Measurements from ENCODE around the gene NCS1. TPM values are rescaled to one million over a fixed set of nuclear protein-coding genes. Genes with fewer than 3 reads are reported as not detected.

NCS1 gene
- total RNA-seq, 1 experiment from 2014 or later: 68.7 TPM

GRCh38 chr9:130198501-130199179 is 26.4 kb downstream of the NCS1 start:
- H3K27ac ChIP-seq (ENCODE audit: low read depth, low read length): no peak overlapping the region

More at GRCh38 chr9:130198501-130199179, 26.4 kb downstream of the NCS1 start:
- RAD21 ChIA-PET (ENCODE audit: low non-redundant PET in 1 of 2, low total read pairs in 2 of 2, uncharacterized antibody in 2 of 2, unreplicated experiment in 2 of 2): no interaction called here
- Histone ChIP-seq H4K20me1 (ENCODE audit: insufficient read depth) (no peaks in the 10 kb centered on the region; the same call in 1 of the 2 replicates), H3K4me3 (replicated peaks in 1 of 2; ENCODE audit: low read depth in 1 of 2, low read length in 2 of 2) (no peak overlapping the region), H3K4me1 (ENCODE audit: control insufficient read depth in 1 of 2, insufficient read depth in 2 of 2, low read length in 2 of 2) (no peaks in the 10 kb centered on the region), H3K9ac (ENCODE audit: low read length) (no peak overlapping the region), H2AFZ (ENCODE audit: low read depth, low read length, poor library complexity, severe bottlenecking) (no peak overlapping the region), H3K36me3 (ENCODE audit: control insufficient read depth in 1 of 2, insufficient read depth in 2 of 2, low read length in 2 of 2) (no peaks in the 10 kb centered on the region), H3K27me3 (ENCODE audit: insufficient read depth, low read length) (no peaks in the 10 kb centered on the region), H3K79me2 (ENCODE audit: insufficient read depth, low read length) (peaks cover 67% of the 10 kb centered on the region), H3K4me2 (ENCODE audit: low read length) (no peak overlapping the region), H3K9me3 (ENCODE audit: control insufficient read depth in 1 of 2, insufficient read depth in 1 of 2, low read depth in 1 of 2, low read length in 2 of 2) (no peaks in the 10 kb centered on the region), H3K9me2 (ENCODE audit: insufficient read depth) (no peaks in the 10 kb centered on the region)
- no peak for ATAC-seq
- intact Hi-C loops (cut with micrococcal nuclease): no loop called here
- CTCF ChIA-PET: no interaction called here
- POLR2A ChIA-PET: no interaction called here
- DNase-seq (ENCODE audit: low read depth, low spot score): no peak
- TF ChIP-seq JUND (IDR thresholded peaks at IDR 0.05) (no peak), ZBTB33 (IDR thresholded peaks at IDR 0.05; ENCODE audit: extremely low read depth, insufficient replicate concordance, low read length) (no peak), EGR1 (IDR thresholded peaks at IDR 0.05; ENCODE audit: low read depth) (no peak), ZFX (IDR thresholded peaks at IDR 0.05) (no peak), CTCF (IDR thresholded peaks at IDR 0.05 in 2 of 3, conservative IDR thresholded peaks at IDR 0.05 in 1 of 3; ENCODE audit: borderline replicate concordance in 1 of 3, insufficient read depth in 1 of 3, low read depth in 2 of 3, low read length in 2 of 3) (no peak), REST (IDR thresholded peaks at IDR 0.05; ENCODE audit: low read depth) (no peak), ZNF274 (IDR thresholded peaks at IDR 0.05; ENCODE audit: low read depth, low read length) (no peak), POLR2A (IDR thresholded peaks at IDR 0.05; ENCODE audit: borderline replicate concordance, extremely low read depth, insufficient read depth, insufficient read length) (no peak), TCF7L2 (IDR thresholded peaks at IDR 0.05; ENCODE audit: borderline replicate concordance, extremely low read depth, insufficient read depth, insufficient read length) (no peak), RAD21 (IDR thresholded peaks at IDR 0.05; ENCODE audit: low read depth) (no peak), MAX (IDR thresholded peaks at IDR 0.05) (no peak), SIN3A (IDR thresholded peaks at IDR 0.05; ENCODE audit: low read depth) (no peak), FOSL1 (IDR thresholded peaks at IDR 0.05; ENCODE audit: low read depth) (no peak), EZH2 (IDR thresholded peaks at IDR 0.05) (no peak), ELF1 (IDR thresholded peaks at IDR 0.05; ENCODE audit: borderline replicate concordance, low read depth) (no peak), ATF3 (IDR thresholded peaks at IDR 0.05) (no peak), POLR2AphosphoS5 (IDR thresholded peaks at IDR 0.05; ENCODE audit: low read depth, low read length) (no peak), SRF (IDR thresholded peaks at IDR 0.05; ENCODE audit: low read depth) (no peak), SP1 (IDR thresholded peaks at IDR 0.05; ENCODE audit: low read depth) (no peak)
- no TSS peak for BruUV-seq (replicated peaks)
